Peyer's patch (tissue), 4 donors: Measurements from ENCODE around the gene RNF220. TPM values are rescaled to one million over a fixed set of nuclear protein-coding genes. Genes with fewer than 3 reads are reported as not detected.

ENCODE experiments used
- DNase-seq, 3 donors: peaks; one replicate each; pipeline ENCODE4 v3.0.0-alpha.2; 2017 to 2019
- H3K27ac ChIP-seq, 4 donors: fragments of 200-600 bp; sonication (generic); one replicate each; pipeline ENCODE4 v1.5.1; 2016 to 2019
- H3K27me3 ChIP-seq, 2 donors: fragments of 200-600 bp; sonication (generic); one replicate each; pipeline ENCODE4 v1.5.1; 2019
- H3K36me3 ChIP-seq, 3 donors: fragments of 200-600 bp; sonication (generic); one replicate each; pipeline ENCODE4 v1.5.1; 2016 to 2019
- H3K4me1 ChIP-seq, 4 donors: fragments of 200-600 bp; sonication (generic); one replicate each; pipeline ENCODE4 v1.5.1; 2016 to 2019
- H3K4me3 ChIP-seq, 4 donors: fragments of 200-600 bp; sonication (generic); 1 replicate in 3 of 4; 2 replicates in 1 of 4; pipeline ENCODE4 v1.5.1; 2016 to 2019; ENCODE audit warnings: mild to moderate bottlenecking in 1 of 4
- H3K9me3 ChIP-seq, 4 donors: fragments of 200-600 bp; sonication (generic); one replicate each; pipeline ENCODE4 v1.5.1; 2016 to 2019; ENCODE audit warnings: mild to moderate bottlenecking in 1 of 4
- POLR2A ChIP-seq, 2 donors: fragments of 450-650 bp; IDR thresholded peaks; one replicate each; pipeline ENCODE4 v1.5.1; 2017; ENCODE audit warnings: antibody characterized with exemption in 2 of 2, mild to moderate bottlenecking in 2 of 2, moderate library complexity in 2 of 2
- total RNA-seq, 4 donors: library from RNA; depleted of rRNA; stranded (reverse); fragments of >200 nt; gene quantifications; one replicate each; pipeline ENCODE4 v1.1.0, GENCODE V29; 2016
- TF ChIP-seq, protein P1 (sequence below), 6 experiments: fragments of 450-650 bp in 4 of 6; fragments of 200-600 bp in 2 of 6; sonication (generic) in 1 of 6; IDR thresholded peaks; one replicate each; pipeline ENCODE4 v1.5.1; 2017 to 2019; ENCODE audit warnings: antibody characterized with exemption in 6 of 6, mild to moderate bottlenecking in 3 of 6, moderate library complexity in 1 of 6

Gene RNF220
- total RNA-seq, 4 donors from 2014 or later = 107 to 152 (median 114) TPM

DNA sequence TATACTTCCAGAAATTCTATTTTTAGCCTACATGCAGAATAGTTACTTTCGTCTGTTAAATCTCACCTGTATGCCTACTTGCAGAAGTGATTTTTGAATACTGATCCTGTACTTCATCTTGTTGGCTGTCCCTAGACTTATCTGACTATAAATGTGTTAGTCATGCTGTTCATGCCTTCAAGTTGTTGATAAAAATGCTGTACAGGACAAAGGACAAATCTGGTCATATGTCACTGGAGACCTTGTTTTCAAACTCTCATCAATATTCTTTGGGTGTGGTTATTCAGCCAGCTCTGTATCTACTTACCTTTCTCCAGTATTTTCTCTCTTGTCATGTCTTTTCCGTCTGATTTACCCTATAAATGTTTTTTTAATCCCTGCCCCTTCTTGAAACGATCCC, 132.9 kb downstream of the RNF220 start:
- DNase-seq = no peak
- TF ChIP-seq POLR2A (IDR thresholded peaks at IDR 0.05) = no peak
- TF ChIP-seq, protein P1, sequence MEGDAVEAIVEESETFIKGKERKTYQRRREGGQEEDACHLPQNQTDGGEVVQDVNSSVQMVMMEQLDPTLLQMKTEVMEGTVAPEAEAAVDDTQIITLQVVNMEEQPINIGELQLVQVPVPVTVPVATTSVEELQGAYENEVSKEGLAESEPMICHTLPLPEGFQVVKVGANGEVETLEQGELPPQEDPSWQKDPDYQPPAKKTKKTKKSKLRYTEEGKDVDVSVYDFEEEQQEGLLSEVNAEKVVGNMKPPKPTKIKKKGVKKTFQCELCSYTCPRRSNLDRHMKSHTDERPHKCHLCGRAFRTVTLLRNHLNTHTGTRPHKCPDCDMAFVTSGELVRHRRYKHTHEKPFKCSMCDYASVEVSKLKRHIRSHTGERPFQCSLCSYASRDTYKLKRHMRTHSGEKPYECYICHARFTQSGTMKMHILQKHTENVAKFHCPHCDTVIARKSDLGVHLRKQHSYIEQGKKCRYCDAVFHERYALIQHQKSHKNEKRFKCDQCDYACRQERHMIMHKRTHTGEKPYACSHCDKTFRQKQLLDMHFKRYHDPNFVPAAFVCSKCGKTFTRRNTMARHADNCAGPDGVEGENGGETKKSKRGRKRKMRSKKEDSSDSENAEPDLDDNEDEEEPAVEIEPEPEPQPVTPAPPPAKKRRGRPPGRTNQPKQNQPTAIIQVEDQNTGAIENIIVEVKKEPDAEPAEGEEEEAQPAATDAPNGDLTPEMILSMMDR (IDR thresholded peaks at IDR 0.05) = no peak
- Histone ChIP-seq H3K4me3 (no peak overlapping the region), H3K4me1 (peaks cover 0 to 5% (median 0%) of the 10 kb centered on the region in 4 donors), H3K27me3 (no peaks in the 10 kb centered on the region), H3K9me3 (no peaks in the 10 kb centered on the region), H3K27ac (peak overlapping the region in 2 of 4 donors; percentile 61 to 75), H3K36me3 (no peaks in the 10 kb centered on the region)

DNA sequence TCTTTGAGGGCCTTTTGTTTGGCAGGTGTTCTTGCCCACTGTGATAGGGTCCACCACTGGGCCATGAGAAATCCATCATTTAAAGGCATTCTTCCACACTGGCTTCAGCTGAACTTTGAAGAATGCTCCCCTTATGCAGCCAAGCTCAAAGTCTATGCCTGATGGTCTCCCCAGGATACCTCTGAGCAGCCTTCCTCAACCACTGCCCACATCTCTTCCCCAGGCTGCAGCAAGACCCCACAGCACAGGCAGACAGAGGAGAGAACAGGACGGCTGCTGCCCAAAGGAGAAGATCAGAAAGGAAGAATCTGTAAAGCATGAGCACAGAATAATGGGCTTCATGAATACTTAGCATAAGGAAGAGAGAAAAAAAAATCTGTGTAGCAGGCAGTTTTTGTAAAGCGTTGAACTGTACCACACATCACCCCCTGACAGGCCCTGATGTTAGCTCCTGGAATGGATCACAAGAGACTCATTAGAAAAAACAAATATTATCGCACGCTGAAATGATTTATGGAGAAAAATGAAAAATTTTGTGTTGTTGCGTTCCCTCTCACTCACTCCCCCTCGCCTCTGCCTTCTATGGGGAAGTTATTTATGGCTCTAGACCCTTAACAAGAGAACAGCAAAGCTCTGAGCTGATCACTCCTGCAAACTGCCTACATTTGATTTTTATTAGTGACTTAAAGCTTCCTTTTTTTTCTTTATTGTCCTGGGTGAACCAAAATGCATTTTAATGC, 135.1 kb downstream of the RNF220 start:
- H3K27ac ChIP-seq = no peak overlapping the region
- DNase-seq = no peak
- H3K36me3 ChIP-seq = no peaks in the 10 kb centered on the region
- H3K9me3 ChIP-seq = no peaks in the 10 kb centered on the region
- TF ChIP-seq POLR2A (IDR thresholded peaks at IDR 0.05) = no peak
- TF ChIP-seq, protein P1 (IDR thresholded peaks at IDR 0.05) = no peak
- no peaks in the 10 kb centered on the region for H3K27me3 ChIP-seq
- no peak overlapping the region for H3K4me3 ChIP-seq
- H3K4me1 ChIP-seq = peaks cover 0 to 5% (median 0%) of the 10 kb centered on the region in 4 donors

DNA sequence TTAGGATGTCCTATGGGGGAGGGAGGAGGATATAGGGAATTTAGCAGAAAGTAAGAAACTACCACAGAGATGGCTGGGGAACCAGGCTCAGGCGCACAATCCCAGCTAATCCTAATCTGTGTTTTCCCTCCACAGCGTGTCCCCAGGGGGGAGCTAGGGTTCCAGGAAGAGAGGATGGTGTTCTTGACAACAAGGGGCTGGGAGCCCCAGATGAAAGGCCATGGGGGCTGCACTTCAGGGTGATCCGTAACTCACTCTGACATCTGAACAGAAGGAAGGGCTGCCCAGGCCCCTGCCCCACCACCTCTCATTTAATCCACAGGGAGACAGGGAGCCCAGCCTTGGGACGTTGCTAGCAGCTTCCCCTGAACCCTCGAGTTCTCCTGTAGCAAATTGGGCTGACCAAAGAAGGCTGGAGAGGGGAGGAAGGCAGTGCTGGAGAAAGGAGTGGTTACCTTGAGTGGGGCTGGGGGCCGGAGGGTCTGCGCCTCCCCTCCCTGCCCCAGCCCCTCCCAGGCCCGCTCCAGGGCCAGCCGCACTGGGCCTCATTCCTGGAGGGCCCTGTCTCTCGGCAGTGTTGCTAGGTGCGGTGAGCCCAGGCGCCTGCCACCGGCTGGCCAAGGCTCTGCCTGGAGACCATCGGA, 137.5 kb downstream of the RNF220 start:
- no peaks in the 10 kb centered on the region for H3K27me3 ChIP-seq
- no peaks in the 10 kb centered on the region for H3K9me3 ChIP-seq
- DNase-seq = no peak
- no peaks in the 10 kb centered on the region for H3K36me3 ChIP-seq
- peaks cover 0 to 5% (median 0%) of the 10 kb centered on the region in 4 donors for H3K4me1 ChIP-seq
- H3K4me3 ChIP-seq = no peak overlapping the region
- no peak overlapping the region for H3K27ac ChIP-seq
- TF ChIP-seq, protein P1 (IDR thresholded peaks at IDR 0.05) = no peak

DNA sequence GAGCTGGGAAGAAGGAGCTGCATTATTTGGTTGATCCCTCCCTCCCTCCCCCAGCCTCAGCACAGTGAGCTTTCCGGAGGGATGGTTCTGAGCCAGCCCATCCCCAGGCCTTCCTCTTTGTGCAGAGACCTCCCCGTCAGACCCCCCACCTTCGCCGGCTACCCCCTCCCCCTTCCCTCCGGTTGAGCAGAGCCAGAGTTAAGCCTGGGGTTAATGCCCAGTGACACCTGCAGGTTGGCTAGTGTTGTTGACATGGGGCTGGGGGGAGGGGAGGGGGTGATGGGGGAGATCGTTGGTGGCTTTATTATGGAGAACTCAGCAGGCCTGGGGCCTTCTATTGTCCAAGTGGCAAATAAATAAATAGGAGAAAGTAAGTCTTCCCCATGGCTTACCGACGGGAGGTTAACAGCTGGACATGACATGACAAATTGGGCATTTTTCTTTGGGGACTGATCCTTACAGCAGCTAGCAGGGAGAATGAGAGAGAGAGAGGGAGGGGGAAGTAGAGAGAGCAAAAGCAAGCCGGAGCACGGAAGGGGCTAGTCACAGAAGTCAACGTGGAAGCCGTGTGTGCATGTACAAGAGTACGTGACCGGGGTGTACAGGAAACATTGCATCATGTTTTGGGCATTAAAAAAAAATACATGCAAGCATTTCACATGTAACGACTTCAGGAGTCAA, 138.1 kb downstream of the RNF220 start:
- Histone ChIP-seq H3K4me1 (peaks cover 0 to 4% (median 0%) of the 10 kb centered on the region in 4 donors), H3K4me3 (no peak overlapping the region), H3K27me3 (no peaks in the 10 kb centered on the region), H3K9me3 (no peaks in the 10 kb centered on the region), H3K27ac (no peak overlapping the region), H3K36me3 (no peaks in the 10 kb centered on the region)
- no peak for TF ChIP-seq POLR2A (IDR thresholded peaks at IDR 0.05)
- TF ChIP-seq, protein P1 (IDR thresholded peaks at IDR 0.05) = no peak
- no peak for DNase-seq

DNA sequence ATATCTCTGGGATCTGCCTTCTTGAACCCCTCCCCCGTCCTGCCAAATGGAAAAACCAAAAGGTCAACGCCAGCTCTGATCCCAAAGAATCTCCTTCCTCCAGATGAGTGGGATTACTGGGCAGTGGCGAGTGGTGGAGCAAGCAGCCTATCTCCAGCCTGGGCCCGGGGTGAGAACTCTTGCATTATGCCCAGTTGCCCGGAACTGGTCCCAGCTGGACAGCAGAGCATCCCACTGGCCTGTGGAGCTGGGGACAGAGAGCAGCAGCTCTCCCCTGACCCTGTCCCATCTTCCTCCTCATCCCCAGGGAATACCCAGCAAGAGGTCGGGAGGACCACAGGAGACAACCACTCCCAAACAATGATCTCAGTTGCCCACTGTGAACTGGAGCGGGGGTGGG, 138.7 kb downstream of the RNF220 start:
- H3K27ac ChIP-seq = no peak overlapping the region
- no peaks in the 10 kb centered on the region for H3K27me3 ChIP-seq
- no peaks in the 10 kb centered on the region for H3K4me1 ChIP-seq
- TF ChIP-seq, protein P1 (IDR thresholded peaks at IDR 0.05) = no peak
- no peak for TF ChIP-seq POLR2A (IDR thresholded peaks at IDR 0.05)
- no peaks in the 10 kb centered on the region for H3K36me3 ChIP-seq
- no peaks in the 10 kb centered on the region for H3K9me3 ChIP-seq
- no peak for DNase-seq
- no peak overlapping the region for H3K4me3 ChIP-seq
